HG03378 (cell line): ENCODE results near the gene WFDC9.
"Not testable (repeated sequence)": the region's sequence is repeated elsewhere in the genome, so short reads cannot be mapped to it uniquely, and the experiment has no call there.

Experiments used
- ATAC-seq: cut with Tn5 transposase; IDR thresholded peaks from one replicate; pipeline ENCODE4 v1.9.1; 2021; ENCODE audit warnings: mild to moderate bottlenecking, moderate library complexity; ENCODE audit not compliant: unreplicated experiment

WFDC9 gene

DNA sequence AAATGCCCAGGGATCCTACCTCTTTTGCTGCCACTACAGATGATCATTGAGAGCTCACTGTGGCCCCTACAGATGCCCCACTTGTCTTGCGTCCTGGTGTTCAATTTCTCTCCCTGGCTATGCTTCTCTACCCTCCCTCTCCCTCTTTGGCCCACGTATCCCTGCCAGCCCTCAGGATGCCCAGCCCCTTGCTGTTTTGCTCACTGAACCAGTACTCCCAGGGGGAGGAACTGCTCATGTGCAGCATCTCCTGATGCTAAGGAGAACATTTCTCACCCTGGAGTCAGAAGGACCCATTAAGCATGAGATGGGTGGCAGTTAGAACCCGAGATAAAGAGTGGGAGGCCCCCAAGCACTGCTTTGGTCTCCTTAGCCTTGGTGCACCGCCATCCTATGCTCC lies at the start of gene WFDC9:
Gene WFDC9 (minus strand): TSS at position 101 of the 400 bp plus-strand sequence. CDS start 21,103 bp downstream, outside the sequence.
- ATAC-seq: no peak

GRCh38 chr20:45679650-45680049 lies 48.6 kb upstream of the WFDC9 start:
- no peak for ATAC-seq

DNA sequence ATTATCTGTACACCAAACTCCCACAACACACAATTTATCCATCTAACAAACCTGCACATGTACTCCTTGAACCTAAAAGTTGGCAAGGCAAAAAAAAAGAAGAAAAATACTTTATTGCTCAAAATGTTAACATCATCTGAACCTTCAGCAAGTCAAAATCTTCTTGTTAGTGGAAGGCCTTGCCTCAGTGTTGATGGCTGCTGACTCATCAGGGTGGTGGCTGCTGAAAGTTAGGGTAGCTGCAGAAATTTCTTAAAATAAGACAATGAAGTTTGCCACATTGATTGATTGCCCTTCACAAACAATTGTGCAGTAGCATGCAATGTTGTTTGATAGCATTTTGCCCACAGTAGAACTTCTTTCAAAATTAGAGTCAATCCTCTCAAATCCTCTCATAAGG lies 41.7 kb upstream of the WFDC9 start:
- no peak for ATAC-seq

DNA sequence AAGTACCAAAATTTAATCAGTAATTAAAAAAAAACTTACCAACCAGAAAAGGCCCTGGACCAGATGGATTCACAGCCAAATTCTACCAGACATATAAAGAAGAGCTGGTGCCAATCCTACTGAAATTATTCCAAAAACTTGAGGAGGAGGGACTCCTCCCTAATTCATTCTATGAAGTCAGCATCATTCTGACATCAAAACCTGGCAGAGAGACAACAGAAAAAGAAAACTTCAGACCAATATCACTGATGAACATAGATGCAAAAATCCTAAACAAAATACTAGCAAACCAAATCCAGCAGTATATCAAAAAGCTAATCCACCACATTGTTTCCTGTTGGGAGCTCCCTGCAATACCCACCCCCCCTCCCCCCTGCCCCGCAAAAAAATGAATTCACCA lies 39.1 kb upstream of the WFDC9 start, which contains the start of gene WFDC11:
Gene WFDC11 (minus strand): TSS at position 101 of the 400 bp plus-strand sequence. CDS start 19,639 bp downstream, outside the sequence.
- ATAC-seq: no peak

DNA sequence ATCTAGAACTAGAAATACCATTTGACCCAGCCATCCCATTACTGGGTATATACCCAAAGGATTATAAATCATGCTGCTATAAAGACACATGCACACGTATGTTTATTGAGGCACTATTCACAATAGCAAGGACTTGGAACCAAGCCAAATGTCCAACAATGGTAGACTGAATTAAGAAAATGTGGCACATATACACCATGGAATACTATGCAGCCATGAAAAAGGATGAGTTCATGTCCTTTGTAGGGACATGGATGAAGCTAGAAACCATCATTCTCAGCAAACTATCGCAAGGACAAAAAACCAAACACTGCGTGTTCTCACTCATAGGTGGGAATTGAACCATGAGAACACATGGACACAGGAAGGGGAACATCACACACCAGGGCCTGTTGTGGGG lies 26.0 kb upstream of the WFDC9 start:
- ATAC-seq: not testable (repeated sequence)

- not testable (repeated sequence) for ATAC-seq
Observed at GRCh38 chr20:45651726-45652125, 20.6 kb upstream of the WFDC9 start.

GRCh38 chr20:45649312-45649863 lies 18.3 kb upstream of the WFDC9 start:
- no peak for ATAC-seq

DNA sequence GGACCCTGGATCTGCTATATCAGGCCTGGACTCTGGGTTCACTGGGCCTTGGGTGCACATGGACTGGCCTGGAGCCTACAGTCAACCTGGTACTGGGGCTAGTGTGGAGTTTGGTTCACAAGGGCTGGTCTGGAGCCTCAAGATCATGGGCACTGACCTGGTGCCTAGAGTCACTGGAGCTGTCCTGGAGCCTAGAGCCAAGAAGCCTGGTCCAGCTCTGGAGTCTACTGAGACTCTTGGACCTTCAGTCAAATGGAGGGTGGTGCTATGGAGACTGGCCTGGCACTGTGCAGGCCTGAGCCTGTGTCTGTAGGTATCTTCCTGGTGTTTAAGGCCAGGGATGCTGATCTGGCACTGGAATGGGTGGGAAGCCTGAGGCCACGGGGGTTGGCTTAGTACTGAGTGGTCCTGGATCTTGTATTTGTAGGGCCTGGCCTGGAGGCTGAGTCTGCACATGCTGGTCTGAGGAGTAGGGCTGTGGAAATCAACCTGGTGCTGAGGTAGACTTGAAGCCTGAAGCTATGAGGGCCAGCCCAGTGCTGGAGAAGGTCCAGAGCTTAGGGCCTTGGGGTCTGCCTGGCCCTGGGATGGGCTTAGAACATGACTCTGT lies 16.5 kb upstream of the WFDC9 start:
- ATAC-seq: no peak

DNA sequence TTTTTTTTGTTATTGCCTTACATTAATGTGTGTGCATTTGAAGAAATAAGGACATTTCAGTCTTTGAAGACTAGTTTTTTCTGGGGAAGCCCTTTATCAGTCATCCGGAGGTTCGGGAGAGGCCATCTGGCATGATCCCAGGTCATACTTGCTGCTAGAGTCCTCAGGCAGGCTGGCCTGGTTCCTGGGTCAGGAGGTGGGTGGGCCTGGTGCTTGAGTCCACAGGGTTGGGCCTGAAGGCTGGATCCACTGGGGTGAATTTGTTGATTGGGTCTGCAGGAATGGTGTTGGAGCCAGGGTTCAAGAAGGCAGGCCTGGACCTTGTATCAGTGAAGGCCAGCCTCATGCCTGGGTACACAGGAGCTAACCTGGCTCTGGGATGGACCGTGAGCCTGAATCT lies 15.8 kb upstream of the WFDC9 start:
- no peak for ATAC-seq

GRCh38 chr20:45645869-45646268 lies 14.8 kb upstream of the WFDC9 start:
- not testable (repeated sequence) for ATAC-seq

DNA sequence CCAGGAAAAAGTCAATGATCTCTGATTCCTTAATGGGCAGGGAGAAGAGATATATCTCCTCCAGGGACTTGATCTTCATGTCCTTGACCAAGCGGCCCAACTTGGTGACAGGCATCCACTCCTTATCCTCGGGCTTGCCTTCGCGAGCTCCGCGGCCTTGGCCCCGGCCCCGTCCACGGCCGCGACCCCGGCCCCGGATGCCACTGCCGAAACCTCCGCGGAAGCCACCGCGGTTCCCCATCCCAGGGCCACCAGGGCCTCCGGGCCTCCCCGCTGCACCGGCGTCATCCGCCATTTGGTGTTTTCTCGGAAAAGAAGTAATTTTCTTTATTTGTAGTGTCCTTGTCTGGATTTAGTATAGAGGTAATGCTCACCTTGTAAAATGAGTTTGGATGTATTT lies 10.0 kb upstream of the WFDC9 start:
- not testable (repeated sequence) for ATAC-seq

DNA sequence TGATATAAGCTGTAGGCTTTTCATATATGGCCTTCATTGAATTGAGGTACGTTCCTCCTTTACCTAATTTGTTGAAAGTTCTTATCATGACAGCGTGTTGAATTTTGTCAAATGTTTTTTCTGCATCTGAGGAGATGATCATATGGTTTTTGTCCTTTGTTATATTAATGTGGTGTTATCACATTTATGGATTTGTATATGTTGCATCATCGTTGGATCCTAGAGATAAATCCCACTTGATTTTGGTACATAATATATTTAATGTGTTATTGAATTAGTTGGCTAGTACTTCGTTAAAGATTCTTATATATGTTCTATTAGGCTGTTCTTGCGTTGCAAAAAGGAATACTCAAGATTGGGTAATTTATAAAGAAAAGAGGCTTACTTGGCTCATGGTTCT lies 8.6 kb upstream of the WFDC9 start:
- no peak for ATAC-seq

DNA sequence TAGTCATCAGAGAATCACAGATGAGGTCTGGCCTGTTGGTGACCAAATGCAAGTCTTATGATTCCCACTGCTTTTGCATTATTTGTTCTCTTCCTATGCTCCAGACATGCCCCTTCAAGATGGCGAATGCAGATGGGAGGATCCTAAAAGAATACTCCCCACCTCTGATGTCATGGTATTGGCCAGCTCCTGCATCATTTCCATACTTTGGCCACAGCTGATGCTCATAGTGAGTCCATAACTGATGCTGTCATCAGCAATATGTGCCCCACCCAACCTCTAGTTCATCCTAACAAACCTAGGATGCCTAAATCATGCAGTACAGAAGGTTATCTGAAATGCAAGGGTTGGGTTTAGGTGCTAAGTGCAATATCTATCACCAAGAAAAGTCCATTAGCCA lies 5.4 kb upstream of the WFDC9 start:
- no peak for ATAC-seq

- no peak for ATAC-seq
Observed at GRCh38 chr20:45630371-45630770, 713 bp downstream of the WFDC9 start.

GRCh38 chr20:45629496-45630100 lies 1.5 kb downstream of the WFDC9 start, which contains the start of gene WFDC10A:
TSS of gene WFDC10A (plus strand) at chr20:45629739. CDS start at chr20:45629814, 75 bp downstream.
- ATAC-seq: no peak

DNA sequence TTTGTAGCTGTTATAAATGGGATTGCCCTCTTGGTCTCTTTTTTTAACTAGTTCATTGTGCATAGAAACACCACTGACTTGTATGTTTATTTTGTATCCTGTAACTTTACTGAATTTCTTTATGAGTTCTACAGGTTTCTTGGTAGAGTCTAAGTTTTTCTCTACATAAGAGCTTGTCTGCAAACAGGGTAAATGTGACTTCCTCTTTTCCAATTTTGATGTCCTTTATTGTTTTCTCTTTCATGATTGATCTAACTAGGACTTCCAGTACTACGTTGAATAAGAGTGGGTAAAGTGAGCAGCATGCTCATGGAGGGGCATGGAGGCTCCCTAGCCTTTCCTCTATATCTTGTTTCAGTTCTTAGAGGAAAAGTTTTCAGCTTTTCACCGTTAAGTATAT lies 4.5 kb downstream of the WFDC9 start:
- ATAC-seq: no peak

GRCh38 chr20:45621593-45621992 lies 9.5 kb downstream of the WFDC9 start:
- ATAC-seq: no peak

DNA sequence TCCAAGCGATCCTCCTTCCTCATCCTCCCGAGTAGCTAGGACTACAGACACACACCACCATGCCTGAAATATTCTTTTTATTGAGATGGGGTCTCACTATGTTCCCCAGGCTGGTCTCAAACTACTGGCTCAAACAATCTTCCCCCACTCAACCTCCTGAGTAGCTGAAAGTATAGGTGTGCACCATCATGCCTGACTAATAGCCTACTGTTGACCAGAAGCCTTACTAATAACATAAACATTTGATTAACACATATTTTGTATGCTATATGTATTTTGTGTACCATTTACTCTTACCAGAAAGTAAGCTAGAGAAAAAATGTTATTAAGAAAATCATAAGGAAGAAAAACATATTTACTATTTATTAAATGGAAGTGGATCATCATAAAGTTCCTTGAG lies 13.5 kb downstream of the WFDC9 start:
- no peak for ATAC-seq

DNA sequence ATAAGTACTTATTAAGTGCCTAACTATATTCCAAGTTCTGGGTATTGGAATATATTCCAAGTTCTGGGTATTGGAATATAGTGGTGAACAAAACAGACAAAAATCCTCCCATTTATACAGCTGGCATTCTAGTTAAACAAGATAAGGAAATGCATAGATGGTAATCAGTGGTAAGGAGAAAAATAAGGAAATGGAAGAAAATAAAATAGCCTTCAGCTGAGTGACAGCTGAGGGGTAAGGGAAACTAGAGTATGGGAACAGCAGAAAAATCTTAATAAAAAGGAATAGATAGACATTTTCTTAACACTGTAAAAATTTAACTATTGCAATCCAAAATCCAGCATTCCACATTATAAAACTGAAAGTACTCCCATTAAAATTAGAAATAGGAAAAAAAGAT lies 18.8 kb downstream of the WFDC9 start:
- no peak for ATAC-seq

DNA sequence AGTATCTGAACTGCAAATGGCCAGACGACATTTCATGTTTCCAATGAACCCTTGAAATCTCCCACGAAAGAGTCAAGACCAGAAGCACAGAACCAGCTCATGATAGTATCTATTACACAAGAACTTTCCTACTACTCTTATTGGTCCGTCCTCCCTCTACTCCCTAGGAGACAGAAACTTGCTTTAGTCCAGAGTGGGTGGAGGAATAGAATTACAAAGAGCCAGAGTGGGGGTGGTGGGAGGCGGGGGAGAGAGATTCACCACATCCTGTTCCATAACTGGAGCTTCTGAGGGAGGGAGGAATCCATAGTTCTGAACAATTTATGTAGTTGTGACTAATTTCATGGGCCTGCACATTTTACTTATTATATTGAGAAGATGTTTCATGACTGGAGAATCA lies 20.0 kb downstream of the WFDC9 start:
- ATAC-seq: no peak

DNA sequence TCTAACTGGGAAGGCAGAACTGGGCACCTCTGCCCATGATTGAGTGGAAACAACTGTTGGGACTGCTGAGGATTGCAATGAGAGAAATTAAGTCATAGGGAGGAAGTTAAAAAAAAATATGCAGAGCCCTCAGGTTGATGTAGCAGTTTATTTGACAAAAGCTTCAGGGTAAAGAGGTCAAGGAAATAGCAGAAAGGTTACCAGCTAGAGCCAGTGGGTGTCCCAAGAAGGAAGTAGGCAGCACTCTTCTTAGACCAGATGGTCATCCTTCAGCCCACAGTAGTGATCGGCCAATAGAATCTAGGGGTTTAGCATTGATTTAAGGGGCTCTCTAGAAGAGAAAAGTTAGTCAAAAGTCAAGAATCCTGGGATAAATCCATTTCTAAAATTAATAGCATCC lies 23.3 kb downstream of the WFDC9 start:
- no peak for ATAC-seq

- no peak for ATAC-seq
Observed at GRCh38 chr20:45595235-45595634, 35.8 kb downstream of the WFDC9 start.
